ENCODE measurements around the gene RCAN1.

GRCh38 chr21:34528131-34528561, 86.8 kb downstream of the RCAN1 start:
- TF ChIP-seq, protein P1, sequence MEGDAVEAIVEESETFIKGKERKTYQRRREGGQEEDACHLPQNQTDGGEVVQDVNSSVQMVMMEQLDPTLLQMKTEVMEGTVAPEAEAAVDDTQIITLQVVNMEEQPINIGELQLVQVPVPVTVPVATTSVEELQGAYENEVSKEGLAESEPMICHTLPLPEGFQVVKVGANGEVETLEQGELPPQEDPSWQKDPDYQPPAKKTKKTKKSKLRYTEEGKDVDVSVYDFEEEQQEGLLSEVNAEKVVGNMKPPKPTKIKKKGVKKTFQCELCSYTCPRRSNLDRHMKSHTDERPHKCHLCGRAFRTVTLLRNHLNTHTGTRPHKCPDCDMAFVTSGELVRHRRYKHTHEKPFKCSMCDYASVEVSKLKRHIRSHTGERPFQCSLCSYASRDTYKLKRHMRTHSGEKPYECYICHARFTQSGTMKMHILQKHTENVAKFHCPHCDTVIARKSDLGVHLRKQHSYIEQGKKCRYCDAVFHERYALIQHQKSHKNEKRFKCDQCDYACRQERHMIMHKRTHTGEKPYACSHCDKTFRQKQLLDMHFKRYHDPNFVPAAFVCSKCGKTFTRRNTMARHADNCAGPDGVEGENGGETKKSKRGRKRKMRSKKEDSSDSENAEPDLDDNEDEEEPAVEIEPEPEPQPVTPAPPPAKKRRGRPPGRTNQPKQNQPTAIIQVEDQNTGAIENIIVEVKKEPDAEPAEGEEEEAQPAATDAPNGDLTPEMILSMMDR (IDR thresholded peaks at IDR 0.05): no peak
- no peak for TF ChIP-seq EP300 (IDR thresholded peaks at IDR 0.05)
- no peak for TF ChIP-seq POLR2AphosphoS5 (IDR thresholded peaks at IDR 0.05)
- TF ChIP-seq POLR2A (IDR thresholded peaks at IDR 0.05): no peak
